Measurements from ENCODE around the gene CHAMP1. TPM values are rescaled to one million over a fixed set of nuclear protein-coding genes. Genes with fewer than 3 reads are reported as not detected.
A peak's percentile ranks its signal among the peaks of the same experiment; 100 is the strongest.
"Not testable (repeated sequence)": the region's sequence is repeated elsewhere in the genome, so short reads cannot be mapped to it uniquely, and the experiment has no call there.

Gene CHAMP1
- total and polyA plus RNA-seq, 3 donors from 2014 or later, result 15.0 to 21.7 (median 19.2) TPM

GRCh38 chr13:114352763-114353162, 38.5 kb downstream of the CHAMP1 start:
- TF ChIP-seq CTCF (IDR thresholded peaks at IDR 0.05), result peak; percentile 70 to 86 (median 82)
- 55 to 77% methylated on average over 7 to 34 of the region's 34 CpGs for WGBS, 2 donors
- H3K36me3 ChIP-seq (ENCODE audit: low read depth, missing control alignments); H3K27ac ChIP-seq; H3K4me3 ChIP-seq; intact Hi-C loops (cut with DNase I; ENCODE audit: low total_unique reads); H3K4me1 ChIP-seq; H3K27me3 ChIP-seq; H3K9me3 ChIP-seq: not testable (repeated sequence)
- peak; percentile 81 for DNase-seq

- H3K4me1 ChIP-seq; DNase-seq; H3K36me3 ChIP-seq (ENCODE audit: low read depth, missing control alignments); H3K27me3 ChIP-seq; H3K27ac ChIP-seq; H3K4me3 ChIP-seq; intact Hi-C loops (cut with DNase I; ENCODE audit: low total_unique reads); H3K9me3 ChIP-seq: not testable (repeated sequence)
- 64 to 77% methylated on average over 21 to 38 of the region's 38 CpGs for WGBS, 2 donors
These were observed 39.1 kb downstream of the CHAMP1 start for GRCh38 chr13:114353382-114353781.

Small RNAs within 50 kb of the gene (microRNA-seq; reads per million reads assigned to microRNA genes)
- 0 reads per million in 2 donors for gene MIR4502 (ENCODE audit: borderline number of aligned reads in 2 of 2, borderline replicate concordance in 1 of 2)

Small RNAs within 50 kb of the gene (small RNA-seq; reads per million reads assigned to genes)
- gene MIR4502, result 0 reads per million in 2 donors

Other genes starting within 250 kb of the CHAMP1 start
- 10 to 100 TPM; 16.4 to 21.6 TPM for gene RASA3, start 181.9 kb upstream of the CHAMP1 start, total RNA-seq
- 13.2 TPM for gene RASA3, start 181.9 kb upstream of the CHAMP1 start, polyA plus RNA-seq (ENCODE audit: insufficient read depth, low read depth, low replicate concordance)
- 1 to 10 TPM; 1.5 to 2.3 TPM for gene CFAP97D2, start 135.2 kb upstream of the CHAMP1 start, total RNA-seq
- gene CFAP97D2, start 135.2 kb upstream of the CHAMP1 start, polyA plus RNA-seq (ENCODE audit: insufficient read depth, low read depth, low replicate concordance), result 2.7 TPM
- gene CDC16, start 79.6 kb upstream of the CHAMP1 start, total RNA-seq, result 100 to 1,000 TPM in 1 of 2 donors, 10 to 100 TPM in 1; 88.1 to 110 TPM
- 96.8 TPM for gene CDC16, start 79.6 kb upstream of the CHAMP1 start, polyA plus RNA-seq (ENCODE audit: insufficient read depth, low read depth, low replicate concordance)
- 100 to 1,000 TPM in 1 of 2 donors, 10 to 100 TPM in 1; 88.0 to 112 TPM for gene UPF3A, start 32.9 kb upstream of the CHAMP1 start, total RNA-seq
- gene UPF3A, start 32.9 kb upstream of the CHAMP1 start, polyA plus RNA-seq (ENCODE audit: insufficient read depth, low read depth, low replicate concordance), result 96.7 TPM